Testis (tissue), 3 donors: Measurements from ENCODE around the gene ALOX12. TPM values are rescaled to one million over a fixed set of nuclear protein-coding genes. Genes with fewer than 3 reads are reported as not detected.
"Not testable (repeated sequence)": the region's sequence is repeated elsewhere in the genome, so short reads cannot be mapped to it uniquely, and the experiment has no call there.

Source experiments
- DNase-seq: peaks from one replicate; pipeline ENCODE4 v3.0.0-alpha.2; 2019
- H3K27ac ChIP-seq, 2 donors: fragments of 200-600 bp; sonication (generic); one replicate each; pipeline ENCODE4 v1.5.1; 2019
- H3K27me3 ChIP-seq: fragments of 200-600 bp; sonication (generic); one replicate; pipeline ENCODE4 v1.5.1; 2019
- H3K36me3 ChIP-seq: fragments of 200-600 bp; sonication (generic); one replicate; pipeline ENCODE4 v1.5.1; 2017; ENCODE audit warnings: low read depth; ENCODE audit errors: missing control alignments
- H3K4me1 ChIP-seq: fragments of 200-600 bp; sonication (generic); one replicate; pipeline ENCODE4 v1.5.1; 2019
- H3K4me3 ChIP-seq, 2 donors: fragments of 200-600 bp; sonication (generic); one replicate each; pipeline ENCODE4 v1.5.1; 2017 to 2019
- H3K9me3 ChIP-seq: fragments of 200-600 bp; sonication (generic); one replicate; pipeline ENCODE4 v1.5.1; 2017
- CTCF ChIP-seq, 3 experiments: fragments of 450-650 bp in 2 of 3; fragments of 200-600 bp in 1 of 3; sonication (generic) in 1 of 3; IDR thresholded peaks; one replicate each; pipeline ENCODE4 v1.5.1; 2016 to 2019; ENCODE audit warnings: antibody characterized with exemption in 3 of 3, mild to moderate bottlenecking in 2 of 3, moderate library complexity in 1 of 3
- POLR2A ChIP-seq: fragments of 450-650 bp; IDR thresholded peaks from one replicate; pipeline ENCODE4 v1.6.1; 2017; ENCODE audit warnings: antibody characterized with exemption, mild to moderate bottlenecking, moderate library complexity
- WGBS, 2 donors: methylation state at CpG; one replicate each; pipeline ENCODE4 v1.1.5; 2018; 5-methylcytosine and 5-hydroxymethylcytosine counted together
- intact Hi-C: fragments of 100-400 bp; cut with DNase I; formaldehyde crosslinking; loops from one replicate; pipeline ENCODE4 v1.15.1; 2023; ENCODE audit warnings: low total_unique reads
- polyA plus RNA-seq: library from polyadenylated mRNA; stranded (reverse); fragments of 350-450 nt; fragmentation: Illumina TruSeq; extraction: RNeasy Lipid Tissue Mini Kit (QIAGEN cat#74804); gene quantifications from one replicate; pipeline ENCODE4 v1.2.3, GENCODE V29; 2014; ENCODE audit warnings: low read depth, low replicate concordance; ENCODE audit not compliant: insufficient read depth
- total RNA-seq, 2 donors: library from RNA; depleted of rRNA; stranded (reverse); fragments of >200 nt; gene quantifications; one replicate each; pipeline ENCODE4 v1.2.3, GENCODE V29; 2016

Gene ALOX12
- total and polyA plus RNA-seq, 3 donors from 2014 or later: 0.24 to 0.50 (median 0.25) TPM

- no peak for TF ChIP-seq POLR2A
- TF ChIP-seq CTCF (IDR thresholded peaks at IDR 0.05): no peak
- no peaks in the 10 kb centered on the region for H3K9me3 ChIP-seq
- WGBS, 2 donors: 68 to 86% methylated on average over 1 of the region's 1 CpG
- DNase-seq: no peak
- intact Hi-C loops: no loop called here
- no peak overlapping the region for H3K4me3 ChIP-seq
- H3K36me3 ChIP-seq: no peaks in the 10 kb centered on the region
- no peaks in the 10 kb centered on the region for H3K4me1 ChIP-seq
- H3K27me3 ChIP-seq: no peaks in the 10 kb centered on the region
- no peak overlapping the region for H3K27ac ChIP-seq
Observed at GRCh38 chr17:6981426-6981825, 14.4 kb upstream of the ALOX12 start.

GRCh38 chr17:6985266-6985665, 10.6 kb upstream of the ALOX12 start:
- Histone ChIP-seq H3K4me1 (no peaks in the 10 kb centered on the region), H3K4me3 (no peak overlapping the region), H3K27me3 (no peaks in the 10 kb centered on the region), H3K36me3 (no peaks in the 10 kb centered on the region), H3K9me3 (no peaks in the 10 kb centered on the region), H3K27ac (no peak overlapping the region)
- no peak for DNase-seq
- 39 to 49% methylated on average over 4 of the region's 4 CpGs for WGBS, 2 donors
- TF ChIP-seq CTCF (IDR thresholded peaks at IDR 0.05): no peak
- no peak for TF ChIP-seq POLR2A
- intact Hi-C loops: no loop called here

GRCh38 chr17:6986676-6987075, 9.2 kb upstream of the ALOX12 start:
- Histone ChIP-seq H3K36me3 (no peaks in the 10 kb centered on the region), H3K9me3 (no peaks in the 10 kb centered on the region), H3K4me1 (no peaks in the 10 kb centered on the region), H3K4me3 (no peak overlapping the region), H3K27me3 (no peaks in the 10 kb centered on the region), H3K27ac (no peak overlapping the region)
- intact Hi-C loops: no loop called here
- WGBS, 2 donors: 67 to 80% methylated on average over 3 of the region's 3 CpGs
- no peak for DNase-seq
- TF ChIP-seq POLR2A (no peak), CTCF (IDR thresholded peaks at IDR 0.05) (no peak)

- Histone ChIP-seq H3K9me3 (no peaks in the 10 kb centered on the region), H3K27me3 (no peaks in the 10 kb centered on the region), H3K36me3 (no peaks in the 10 kb centered on the region), H3K4me1 (no peaks in the 10 kb centered on the region), H3K27ac (no peak overlapping the region), H3K4me3 (no peak overlapping the region)
- intact Hi-C loops: no loop called here
- 98 to 100% methylated on average over 2 of the region's 2 CpGs for WGBS, 2 donors
- DNase-seq: no peak
- TF ChIP-seq POLR2A: no peak
- TF ChIP-seq CTCF (IDR thresholded peaks at IDR 0.05): no peak
Observed at GRCh38 chr17:6989779-6990178, 6.1 kb upstream of the ALOX12 start.

GRCh38 chr17:6993613-6994056, 2.2 kb upstream of the ALOX12 start:
- intact Hi-C loops, DNase-seq, H3K4me1 ChIP-seq, H3K4me3 ChIP-seq, H3K27ac ChIP-seq, H3K27me3 ChIP-seq, H3K36me3 ChIP-seq, H3K9me3 ChIP-seq: not testable (repeated sequence)
- WGBS, 2 donors: 87% methylated on average over 5 of the region's 5 CpGs
